ENCODE results near the gene AHCY.

AHCY gene

DNA sequence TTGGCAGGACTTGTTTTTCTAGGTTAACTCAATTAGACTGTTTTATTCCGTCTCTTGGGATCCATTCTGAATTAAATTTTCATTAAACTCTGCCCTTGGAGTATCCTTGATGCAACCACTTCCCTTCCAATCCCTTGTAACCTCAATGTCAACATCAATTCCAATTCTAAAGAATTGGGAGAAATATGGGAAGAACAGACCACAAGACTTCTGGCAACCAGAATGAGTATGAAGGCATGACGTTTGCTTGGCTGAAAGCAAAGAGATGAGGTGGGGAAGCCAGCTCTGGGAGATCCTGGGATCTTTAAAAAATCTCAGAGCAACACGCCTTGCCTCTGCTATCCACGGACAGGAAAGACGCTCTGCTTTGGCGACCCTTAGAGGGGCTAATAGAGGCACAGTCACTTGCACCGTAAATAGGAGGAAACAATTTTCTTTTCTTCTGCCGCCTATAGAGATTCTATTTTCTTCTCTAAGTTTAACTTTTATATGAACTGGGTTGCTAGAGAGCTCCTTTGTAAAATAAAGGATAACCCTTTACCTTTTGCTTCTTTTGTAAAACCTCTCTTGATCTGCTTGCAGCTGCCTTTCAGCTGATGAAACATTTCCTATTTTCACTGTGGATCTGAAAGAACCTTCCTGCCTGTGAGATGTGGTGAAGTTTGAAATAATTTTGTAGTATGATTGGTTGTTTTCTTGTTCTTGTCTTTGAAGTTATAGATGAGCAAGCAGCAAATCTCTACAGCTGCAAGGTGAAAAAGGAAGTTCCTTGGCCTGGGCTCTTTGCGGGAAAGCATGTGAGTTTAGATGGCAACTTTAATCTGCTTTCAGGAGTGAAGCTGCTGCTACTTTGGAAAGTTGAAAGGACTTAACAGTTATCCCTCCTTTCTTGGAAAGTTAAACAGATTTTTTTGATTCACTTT lies 62.2 kb downstream of the AHCY start, which contains the start of gene ASIP:
TSS of gene ASIP (plus strand) at position 731 of the 923 bp plus-strand sequence. CDS start 18,952 bp downstream, outside the sequence.
- Histone ChIP-seq H3K4me3 (no peak within 1 kb of the TSS), H3K4me1 (no peaks in the 10 kb centered on the region), H3K9me3 (peaks cover 0 to 18% (median 12%) of the 10 kb centered on the region in 3 donors), H3K27me3 (peaks cover 0 to 2% of the 10 kb centered on the region in 2 donors), H3K36me3 (no peaks in the 10 kb centered on the region), H3K27ac (no peak within 1 kb of the TSS)
- intact Hi-C loops (cut with DNase I; ENCODE audit: low total_unique reads) = no loop called here
- TF ChIP-seq, protein P1, sequence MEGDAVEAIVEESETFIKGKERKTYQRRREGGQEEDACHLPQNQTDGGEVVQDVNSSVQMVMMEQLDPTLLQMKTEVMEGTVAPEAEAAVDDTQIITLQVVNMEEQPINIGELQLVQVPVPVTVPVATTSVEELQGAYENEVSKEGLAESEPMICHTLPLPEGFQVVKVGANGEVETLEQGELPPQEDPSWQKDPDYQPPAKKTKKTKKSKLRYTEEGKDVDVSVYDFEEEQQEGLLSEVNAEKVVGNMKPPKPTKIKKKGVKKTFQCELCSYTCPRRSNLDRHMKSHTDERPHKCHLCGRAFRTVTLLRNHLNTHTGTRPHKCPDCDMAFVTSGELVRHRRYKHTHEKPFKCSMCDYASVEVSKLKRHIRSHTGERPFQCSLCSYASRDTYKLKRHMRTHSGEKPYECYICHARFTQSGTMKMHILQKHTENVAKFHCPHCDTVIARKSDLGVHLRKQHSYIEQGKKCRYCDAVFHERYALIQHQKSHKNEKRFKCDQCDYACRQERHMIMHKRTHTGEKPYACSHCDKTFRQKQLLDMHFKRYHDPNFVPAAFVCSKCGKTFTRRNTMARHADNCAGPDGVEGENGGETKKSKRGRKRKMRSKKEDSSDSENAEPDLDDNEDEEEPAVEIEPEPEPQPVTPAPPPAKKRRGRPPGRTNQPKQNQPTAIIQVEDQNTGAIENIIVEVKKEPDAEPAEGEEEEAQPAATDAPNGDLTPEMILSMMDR (IDR thresholded peaks at IDR 0.05) = no peak
- DNase-seq = no peak

DNA sequence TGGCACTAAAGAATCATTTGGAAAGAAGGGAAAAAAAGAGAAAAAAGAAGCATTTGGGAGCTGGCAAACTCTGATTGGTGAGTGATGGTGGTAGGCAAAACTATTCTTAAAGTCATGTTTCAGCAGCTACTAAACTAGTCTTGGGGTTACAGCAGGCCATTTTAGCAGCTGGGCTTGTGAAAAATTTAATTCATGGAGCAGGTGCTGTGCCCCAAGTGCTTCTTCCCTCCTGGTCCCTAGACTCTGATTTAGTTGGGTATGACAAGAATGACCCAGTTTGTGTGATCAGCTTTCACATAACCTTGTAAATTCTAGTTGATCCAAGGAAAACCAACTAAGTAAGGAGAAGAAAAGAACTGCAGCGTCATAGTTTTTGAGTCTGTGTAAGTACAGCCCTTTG lies 63.0 kb downstream of the AHCY start:
- no peak overlapping the region for H3K4me3 ChIP-seq
- TF ChIP-seq, protein P1 (IDR thresholded peaks at IDR 0.05) = no peak
- DNase-seq = no peak
- no peaks in the 10 kb centered on the region for H3K36me3 ChIP-seq
- intact Hi-C loops (cut with DNase I; ENCODE audit: low total_unique reads) = no loop called here
- H3K27me3 ChIP-seq = peaks cover 0 to 2% of the 10 kb centered on the region in 2 donors
- H3K4me1 ChIP-seq = no peaks in the 10 kb centered on the region
- H3K27ac ChIP-seq = no peak overlapping the region
- peaks cover 0 to 18% (median 12%) of the 10 kb centered on the region in 3 donors for H3K9me3 ChIP-seq

DNA sequence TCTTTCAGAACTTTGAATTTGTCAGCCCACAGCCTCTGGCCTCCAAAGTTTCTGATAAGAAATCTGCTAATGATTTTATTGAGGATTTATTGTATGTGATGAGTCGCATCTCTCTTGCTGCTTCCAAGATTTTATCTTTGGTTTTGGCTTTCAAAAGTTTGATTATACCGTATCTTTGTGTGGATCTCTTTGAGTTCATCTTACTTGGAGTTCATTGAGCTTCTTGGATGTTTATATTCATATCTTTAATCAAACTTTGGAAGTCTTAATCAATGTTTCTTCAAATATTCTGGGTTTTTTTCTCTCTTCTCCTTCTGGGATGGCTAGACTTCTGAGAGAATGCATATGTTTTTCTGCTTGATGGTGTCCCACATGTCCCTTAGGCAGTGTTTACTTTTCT lies 65.2 kb downstream of the AHCY start:
- TF ChIP-seq, protein P1 (IDR thresholded peaks at IDR 0.05) = no peak
- Histone ChIP-seq H3K27me3 (peaks cover 0 to 2% of the 10 kb centered on the region in 2 donors), H3K4me3 (no peak overlapping the region), H3K4me1 (no peaks in the 10 kb centered on the region), H3K36me3 (no peaks in the 10 kb centered on the region), H3K9me3 (peaks cover 0 to 18% (median 12%) of the 10 kb centered on the region in 3 donors), H3K27ac (no peak overlapping the region)
- no peak for DNase-seq
- intact Hi-C loops (cut with DNase I; ENCODE audit: low total_unique reads) = no loop called here

DNA sequence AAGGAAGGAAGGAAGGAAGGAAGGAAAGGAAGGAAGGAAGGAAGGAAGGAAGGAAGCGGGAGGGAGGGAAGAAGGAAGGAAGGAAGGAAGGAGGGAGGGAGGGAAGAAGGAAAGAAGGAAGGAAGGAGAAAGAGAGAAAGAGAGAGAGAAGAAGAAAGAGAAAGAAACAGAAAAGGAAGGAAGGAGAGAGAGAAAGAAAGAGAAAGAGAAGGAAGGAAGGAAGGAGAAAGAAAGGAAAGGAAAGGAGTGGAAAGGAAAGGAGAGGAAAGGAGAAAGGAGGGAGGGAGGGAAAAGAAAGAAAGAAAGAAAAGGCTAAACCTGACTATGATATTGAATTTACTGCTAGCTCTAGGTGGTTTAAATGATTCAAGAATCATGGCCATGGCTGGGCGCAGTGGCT lies 67.3 kb downstream of the AHCY start:
- Histone ChIP-seq H3K27ac (no peak overlapping the region), H3K4me1 (no peaks in the 10 kb centered on the region), H3K9me3 (peaks cover 0 to 18% (median 12%) of the 10 kb centered on the region in 3 donors), H3K27me3 (no peaks in the 10 kb centered on the region), H3K36me3 (no peaks in the 10 kb centered on the region), H3K4me3 (no peak overlapping the region)
- TF ChIP-seq, protein P1 (IDR thresholded peaks at IDR 0.05) = no peak
- DNase-seq = no peak
- intact Hi-C loops (cut with DNase I; ENCODE audit: low total_unique reads) = no loop called here

- intact Hi-C loops (cut with DNase I; ENCODE audit: low total_unique reads) = no loop called here
- Histone ChIP-seq H3K27me3 (no peaks in the 10 kb centered on the region), H3K4me1 (no peaks in the 10 kb centered on the region), H3K36me3 (no peaks in the 10 kb centered on the region), H3K9me3 (peaks cover 0 to 15% (median 12%) of the 10 kb centered on the region in 3 donors), H3K4me3 (no peak overlapping the region), H3K27ac (no peak overlapping the region)
- DNase-seq = no peak
- TF ChIP-seq, protein P1 (IDR thresholded peaks at IDR 0.05) = no peak
Measured at GRCh38 chr20:34233687-34234086, 69.5 kb downstream of the AHCY start.

Measured in tibial artery (tissue), 4 donors.